HG03442 (cell line): ENCODE measurements around the gene CLIP2.
"Not testable (repeated sequence)": the region's sequence is repeated elsewhere in the genome, so short reads cannot be mapped to it uniquely, and the experiment has no call there.

ENCODE experiments used
- ATAC-seq: cut with Tn5 transposase; IDR thresholded peaks from one replicate; pipeline ENCODE4 v1.9.1; 2021; ENCODE audit warnings: mild to moderate bottlenecking, moderate library complexity; ENCODE audit not compliant: unreplicated experiment

Gene CLIP2

GRCh38 chr7:74294191-74294998, 5.2 kb downstream of the CLIP2 start:
- no peak for ATAC-seq

- no peak for ATAC-seq
Observed at GRCh38 chr7:74297516-74298233, 8.5 kb downstream of the CLIP2 start.

DNA sequence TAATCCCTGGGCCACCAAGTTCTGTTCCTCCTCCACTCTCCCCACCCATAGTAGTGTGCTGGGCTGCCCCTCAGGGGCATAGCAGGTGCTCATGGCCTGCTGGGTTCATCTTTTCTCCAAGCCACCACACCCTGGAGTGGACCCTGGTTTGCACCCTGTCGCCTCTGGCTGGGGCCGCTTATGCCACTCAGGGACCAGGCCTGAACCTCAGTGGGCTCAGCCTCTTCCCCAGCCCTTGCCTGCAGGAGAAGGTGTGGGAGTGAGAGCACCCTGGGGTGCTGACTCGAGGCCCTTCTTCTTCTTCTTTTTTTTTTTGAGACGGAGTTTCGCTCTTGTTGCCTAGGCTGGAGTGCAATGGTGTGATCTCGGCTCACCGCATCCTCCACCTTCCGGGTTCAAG, 10.2 kb downstream of the CLIP2 start:
- ATAC-seq = no peak

DNA sequence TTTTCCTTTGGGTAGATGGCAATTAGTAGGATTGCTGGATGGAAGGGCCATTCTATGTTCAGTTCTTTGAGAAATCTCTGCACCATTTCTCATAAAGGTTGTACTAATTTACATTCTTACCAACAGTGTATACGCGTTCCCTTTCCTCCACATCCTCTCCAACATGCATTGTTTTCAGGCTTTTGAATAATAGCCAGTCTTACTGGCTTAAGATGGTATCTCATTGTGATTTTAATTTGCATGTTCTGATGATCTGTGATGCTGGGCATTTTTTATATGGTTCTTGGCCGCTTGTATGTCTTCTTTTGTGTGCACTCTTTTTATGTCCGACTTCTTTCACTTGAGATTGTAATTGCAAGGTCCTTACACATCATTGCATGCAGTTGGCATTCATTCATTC, 11.7 kb downstream of the CLIP2 start:
- ATAC-seq = no peak

- no peak for ATAC-seq
Observed at GRCh38 chr7:74302745-74303221, 13.6 kb downstream of the CLIP2 start.

GRCh38 chr7:74304550-74304949, 15.3 kb downstream of the CLIP2 start:
- no peak for ATAC-seq

DNA sequence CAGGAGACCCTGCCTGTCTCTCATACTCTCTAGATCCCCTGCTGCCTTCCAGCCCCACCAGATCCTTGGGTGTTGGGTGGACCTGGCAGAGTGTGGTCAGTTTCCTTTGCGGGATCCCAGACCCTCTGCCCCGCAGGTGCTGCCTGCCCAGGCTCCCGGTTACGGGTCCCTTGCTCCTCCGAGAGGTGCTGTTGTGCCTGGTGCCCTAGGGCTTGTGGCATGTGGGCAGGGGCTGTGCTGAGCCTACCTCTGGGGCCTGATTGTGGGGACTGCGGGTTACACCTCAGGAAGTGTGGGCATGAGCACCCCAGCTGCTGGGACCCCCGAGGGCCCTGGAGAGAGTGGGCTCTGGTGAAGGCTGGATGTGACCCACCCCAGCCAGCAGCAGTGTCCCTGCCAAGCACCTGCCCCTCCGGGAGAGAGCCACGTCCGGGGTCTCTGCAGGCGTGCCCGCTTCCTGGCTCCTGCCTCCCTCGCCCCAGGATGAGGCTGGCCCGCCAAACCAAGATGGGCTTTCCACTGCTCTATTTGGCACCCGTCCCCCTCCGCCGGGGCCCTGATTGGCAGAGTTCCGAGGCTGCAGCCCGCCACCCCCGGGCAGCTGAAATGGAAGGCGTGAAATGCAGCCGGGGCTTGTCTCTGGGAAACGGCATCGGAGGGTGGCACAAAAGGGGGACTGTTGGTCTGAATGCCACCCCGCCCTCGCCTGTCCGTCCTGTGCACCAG, 17.0 kb downstream of the CLIP2 start:
- ATAC-seq = no peak

- ATAC-seq = no peak
Observed at GRCh38 chr7:74306730-74307469, 17.7 kb downstream of the CLIP2 start.

GRCh38 chr7:74307738-74308505, 18.7 kb downstream of the CLIP2 start:
- ATAC-seq = no peak

- ATAC-seq = no peak
Observed at GRCh38 chr7:74309181-74309580, 20.0 kb downstream of the CLIP2 start.

GRCh38 chr7:74311305-74311744, 22.1 kb downstream of the CLIP2 start:
- ATAC-seq = no peak

DNA sequence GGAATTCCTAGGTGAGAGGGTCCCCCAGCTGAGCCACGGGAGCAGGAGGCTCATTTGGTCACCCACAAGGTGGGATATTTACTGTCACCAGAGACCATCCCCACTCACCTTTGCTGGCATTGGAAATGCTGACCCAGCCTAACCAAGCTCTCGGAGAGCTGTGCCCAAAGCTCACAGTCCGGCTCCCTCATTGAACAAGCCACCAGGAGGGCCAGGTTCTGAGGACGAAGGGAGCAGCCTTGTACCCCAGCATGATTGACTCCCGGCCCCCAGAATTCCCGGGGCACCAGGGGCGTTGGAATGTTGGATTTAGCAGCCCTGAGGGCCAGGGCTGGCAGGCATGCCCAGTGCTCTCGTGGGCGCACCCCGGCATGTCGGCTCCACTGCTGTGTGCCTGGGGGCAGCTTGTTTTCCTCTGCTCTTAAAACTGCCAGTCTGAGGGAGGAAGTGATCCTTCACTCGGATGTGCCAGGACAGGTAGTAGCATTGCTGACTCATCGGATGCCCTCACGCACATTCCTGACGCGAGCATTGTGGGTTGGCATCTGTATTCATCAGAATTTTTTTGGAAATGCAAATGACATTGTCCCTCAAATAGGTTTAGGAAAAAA, 23.3 kb downstream of the CLIP2 start:
- no peak for ATAC-seq

DNA sequence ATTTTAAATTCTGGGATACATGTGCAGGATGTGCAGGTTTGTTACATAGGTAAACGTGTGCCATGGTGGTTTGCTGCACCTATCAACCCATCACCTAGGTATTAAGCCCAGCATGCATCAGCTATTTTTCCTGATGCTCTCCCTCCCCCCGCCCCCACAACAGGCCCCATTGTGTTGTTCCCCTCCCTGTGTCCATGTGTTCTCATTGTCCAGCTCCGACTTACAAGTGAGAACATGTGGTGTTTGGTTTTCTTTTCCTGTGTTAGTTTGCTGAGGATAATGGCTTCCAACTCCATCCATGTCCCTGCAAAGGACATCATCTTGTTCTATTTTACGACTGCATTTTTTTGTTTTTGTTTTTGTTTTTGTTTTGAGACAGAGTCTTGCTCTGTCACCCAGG, 26.7 kb downstream of the CLIP2 start:
- ATAC-seq = not testable (repeated sequence)

DNA sequence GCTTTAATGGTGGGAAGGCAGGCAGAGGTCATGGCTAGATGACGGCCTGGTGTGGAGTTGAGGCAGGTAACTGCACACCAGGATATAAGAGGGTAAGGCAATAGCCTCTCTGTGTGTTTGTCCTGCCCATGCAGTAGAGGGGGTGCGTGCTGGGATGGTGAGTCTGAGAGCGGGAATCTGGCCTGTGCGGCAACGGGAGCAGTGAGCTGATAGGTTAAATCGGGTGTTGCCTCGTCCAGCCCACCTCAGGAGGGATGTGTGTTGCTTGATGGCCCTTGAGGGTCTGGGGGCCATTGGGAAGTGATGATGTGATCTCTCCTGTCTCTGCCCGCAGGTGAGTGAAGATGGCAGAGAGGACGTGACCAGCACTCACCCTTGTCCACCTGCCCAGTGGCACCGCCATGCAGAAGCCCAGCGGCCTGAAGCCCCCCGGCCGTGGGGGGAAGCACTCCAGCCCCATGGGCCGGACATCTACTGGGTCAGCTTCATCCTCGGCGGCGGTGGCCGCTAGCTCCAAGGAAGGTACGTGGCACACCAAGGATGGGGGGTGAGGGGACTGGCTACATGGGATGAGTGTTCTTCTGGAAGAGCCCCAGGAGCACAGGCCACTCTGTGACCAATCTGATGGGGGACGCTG, 28.1 kb downstream of the CLIP2 start:
- no peak for ATAC-seq

- no peak for ATAC-seq
Observed at GRCh38 chr7:74318043-74318442, 28.8 kb downstream of the CLIP2 start.

DNA sequence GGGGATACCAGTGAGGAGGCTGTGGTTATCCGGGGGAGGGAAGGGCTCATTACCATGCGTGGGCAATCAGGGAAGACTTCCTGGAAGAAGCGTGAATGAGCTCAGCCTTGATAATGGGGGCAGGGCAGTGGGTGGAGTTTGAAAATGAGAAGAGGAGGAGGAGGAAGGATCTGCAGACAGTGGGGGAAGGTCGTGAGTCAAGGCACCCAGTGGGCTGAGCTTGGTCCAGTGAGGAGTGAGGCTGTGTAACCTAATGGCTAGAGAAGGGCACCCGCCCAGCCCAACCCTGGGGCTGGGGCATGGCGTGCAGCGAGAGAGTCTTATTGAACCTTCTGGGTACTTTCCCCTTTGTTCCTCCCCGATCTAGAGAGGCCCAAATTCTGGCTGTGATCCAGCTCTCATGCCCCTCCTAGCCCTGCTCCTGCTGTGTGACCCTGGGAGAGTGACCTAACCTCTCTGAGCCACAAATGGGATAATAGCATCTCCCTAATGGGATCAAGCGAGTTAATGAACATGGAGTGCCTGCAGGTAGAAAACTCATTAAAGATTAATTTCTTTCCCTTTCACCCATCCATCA, 31.5 kb downstream of the CLIP2 start:
- no peak for ATAC-seq

DNA sequence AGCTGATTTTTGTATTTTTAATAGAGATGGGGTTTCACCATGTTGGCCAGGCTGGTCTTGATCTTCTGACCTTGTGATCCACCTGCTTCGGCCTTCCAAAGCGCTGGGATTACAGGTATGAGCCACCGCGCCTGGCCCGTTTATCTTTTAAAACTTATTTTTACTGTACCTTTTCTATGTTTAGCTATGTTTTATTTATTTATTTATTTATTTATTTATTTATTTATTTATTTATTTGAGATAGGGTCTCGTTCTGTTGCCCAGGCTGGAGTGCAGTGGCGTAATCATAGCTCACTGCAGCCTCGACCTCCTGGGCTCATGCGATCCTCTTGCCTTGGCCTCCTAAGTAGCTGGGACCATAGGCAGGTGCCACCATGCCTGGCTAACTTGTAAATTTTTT, 33.7 kb downstream of the CLIP2 start:
- ATAC-seq = not testable (repeated sequence)

DNA sequence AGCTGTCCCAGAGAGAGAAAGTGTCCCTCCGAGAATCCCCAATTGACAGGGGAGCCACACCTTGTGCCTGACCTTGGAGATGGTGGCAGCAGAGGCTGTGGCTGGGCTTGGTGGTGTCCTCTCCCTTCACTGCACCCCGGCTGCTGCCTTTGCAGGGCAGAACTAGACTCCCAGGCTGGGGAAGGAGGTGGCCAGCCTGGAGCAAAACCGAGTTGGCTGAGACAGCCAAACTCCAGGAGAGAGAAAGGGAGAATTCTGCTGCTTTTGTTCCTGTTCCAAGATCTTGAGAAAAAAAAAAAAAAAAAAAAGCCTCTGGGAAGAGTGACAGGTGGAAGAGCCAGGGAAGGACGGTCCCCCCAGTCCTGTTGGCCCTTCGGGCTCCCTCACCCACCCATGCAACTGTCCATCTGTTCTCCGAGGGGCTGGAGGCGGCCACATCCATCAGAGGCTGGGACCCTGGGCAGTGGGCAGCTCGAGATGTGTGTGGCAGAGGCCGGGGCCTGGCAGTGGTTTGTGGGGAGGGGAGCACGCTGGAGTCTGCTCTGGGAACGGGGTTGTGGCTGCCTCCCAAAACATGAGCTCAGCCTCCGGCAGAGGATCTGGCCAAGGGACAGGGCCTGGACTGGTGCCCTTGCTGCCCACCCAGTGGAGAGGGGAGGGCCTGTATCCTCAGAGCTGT, 35.5 kb downstream of the CLIP2 start:
- no peak for ATAC-seq
